ENCODE data around the gene ADGRG2. TPM values are rescaled to one million over a fixed set of nuclear protein-coding genes. Genes with fewer than 3 reads are reported as not detected.

Gene ADGRG2
- total RNA-seq, 1 experiment from 2014 or later: not detected

DNA sequence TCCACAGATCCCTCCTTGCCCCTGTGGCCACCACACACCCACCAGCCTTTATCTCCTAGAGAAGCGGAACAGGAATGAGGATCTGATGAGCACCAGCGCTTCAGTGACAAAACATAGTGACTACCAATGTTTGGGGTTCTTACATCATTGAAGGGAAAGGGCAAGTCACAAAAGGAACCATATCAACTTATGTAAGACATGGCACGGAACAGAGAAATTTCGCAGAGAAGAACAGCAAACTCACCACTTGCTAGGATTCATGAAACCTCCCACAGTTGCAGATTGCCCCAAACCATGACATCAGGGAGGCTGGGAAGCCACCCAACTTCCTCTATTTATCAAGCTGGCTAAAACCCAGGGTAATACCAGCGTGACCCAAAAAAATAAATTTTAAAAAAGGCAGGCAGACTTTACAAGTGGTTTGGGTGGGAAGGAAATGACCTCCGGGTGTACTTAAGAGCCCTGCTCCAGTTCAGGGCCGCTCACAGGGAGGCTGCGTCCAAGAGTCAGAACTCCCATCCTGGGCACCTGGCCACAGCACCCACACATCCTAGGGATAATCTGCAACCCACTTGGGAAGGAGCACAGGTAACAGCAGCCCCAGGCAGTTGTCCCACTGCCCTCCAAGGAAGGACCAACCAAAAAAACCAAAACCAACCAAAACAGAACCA is 36.0 kb downstream of the ADGRG2 start:
- Histone ChIP-seq H3K9ac (ENCODE audit: low read length) (no peak overlapping the region), H3K79me2 (ENCODE audit: insufficient read depth, low read length) (no peaks in the 10 kb centered on the region), H3K9me3 (ENCODE audit: control insufficient read depth in 1 of 2, insufficient read depth in 1 of 2, low read depth in 1 of 2, low read length in 2 of 2) (no peaks in the 10 kb centered on the region), H4K20me1 (ENCODE audit: insufficient read depth) (no peaks in the 10 kb centered on the region), H3K36me3 (ENCODE audit: control insufficient read depth in 1 of 2, insufficient read depth in 2 of 2, low read length in 2 of 2) (no peaks in the 10 kb centered on the region), H3K27ac (ENCODE audit: low read depth, low read length) (no peak overlapping the region), H2AFZ (ENCODE audit: low read depth, low read length, poor library complexity, severe bottlenecking) (no peak overlapping the region), H3K4me3 (replicated peaks in 1 of 2; ENCODE audit: low read depth in 1 of 2, low read length in 2 of 2) (no peak overlapping the region), H3K4me2 (ENCODE audit: low read length) (no peak overlapping the region), H3K9me2 (ENCODE audit: insufficient read depth) (no peaks in the 10 kb centered on the region), H3K27me3 (ENCODE audit: insufficient read depth, low read length) (no peaks in the 10 kb centered on the region), H3K4me1 (ENCODE audit: control insufficient read depth in 1 of 2, insufficient read depth in 2 of 2, low read length in 2 of 2) (no peaks in the 10 kb centered on the region)
- POLR2A ChIA-PET: no interaction called here
- BruUV-seq (replicated peaks): no TSS peak
- ATAC-seq (no peak), DNase-seq (ENCODE audit: low read depth, low spot score) (no peak)
- CTCF ChIA-PET: no interaction called here
- intact Hi-C loops (cut with micrococcal nuclease): no loop called here
- RAD21 ChIA-PET (ENCODE audit: low non-redundant PET in 1 of 2, low total read pairs in 2 of 2, uncharacterized antibody in 2 of 2, unreplicated experiment in 2 of 2): no interaction called here
- TF ChIP-seq CTCF (IDR thresholded peaks at IDR 0.05 in 2 of 3, conservative IDR thresholded peaks at IDR 0.05 in 1 of 3; ENCODE audit: borderline replicate concordance in 1 of 3, insufficient read depth in 1 of 3, low read depth in 2 of 3, low read length in 2 of 3): no peak
- no peak for TF ChIP-seq MAX (IDR thresholded peaks at IDR 0.05)
- TF ChIP-seq REST (IDR thresholded peaks at IDR 0.05; ENCODE audit: low read depth): no peak
- no peak for TF ChIP-seq ELF1 (IDR thresholded peaks at IDR 0.05; ENCODE audit: borderline replicate concordance, low read depth)
- no peak for TF ChIP-seq TCF7L2 (IDR thresholded peaks at IDR 0.05; ENCODE audit: borderline replicate concordance, extremely low read depth, insufficient read depth, insufficient read length)
- TF ChIP-seq YY1 (IDR thresholded peaks at IDR 0.05; ENCODE audit: extremely low read depth, insufficient replicate concordance, low read depth, low read length): no peak
- no peak for TF ChIP-seq ZNF274 (IDR thresholded peaks at IDR 0.05; ENCODE audit: low read depth, low read length)
- no peak for TF ChIP-seq FOSL1 (IDR thresholded peaks at IDR 0.05; ENCODE audit: low read depth)
- TF ChIP-seq POLR2AphosphoS5 (IDR thresholded peaks at IDR 0.05; ENCODE audit: low read depth, low read length): no peak
- no peak for TF ChIP-seq ZFX (IDR thresholded peaks at IDR 0.05)
- no peak for TF ChIP-seq SIN3A (IDR thresholded peaks at IDR 0.05; ENCODE audit: low read depth)
- no peak for TF ChIP-seq SRF (IDR thresholded peaks at IDR 0.05; ENCODE audit: low read depth)
- TF ChIP-seq ATF3 (IDR thresholded peaks at IDR 0.05): no peak
- no peak for TF ChIP-seq RAD21 (IDR thresholded peaks at IDR 0.05; ENCODE audit: low read depth)

All from HCT116 (cell line).